Loucy (cell line): ENCODE measurements around the gene PVALEF.

ENCODE experiments used
- CTCF ChIP-seq: fragments of 200-600 bp; sonication (generic); conservative IDR thresholded peaks from 2 replicates; pipeline ENCODE4 v1.5.1; 2014; ENCODE audit warnings: mild to moderate bottlenecking, antibody characterized with exemption, low read length
- EZH2phosphoT487 ChIP-seq: fragments of 200-600 bp; IDR thresholded peaks from 2 replicates; pipeline ENCODE4 v1.6.1; 2018; ENCODE audit warnings: antibody characterized with exemption, mild to moderate bottlenecking, moderate library complexity, borderline replicate concordance

- TF ChIP-seq CTCF (no peak), EZH2phosphoT487 (no peak)
Measured at GRCh38 chr17:81221371-81221841, 56.1 kb downstream of the PVALEF start.
